Thoracic aorta endothelial cell (primary cell): ENCODE measurements around the gene LRRC49. TPM values are rescaled to one million over a fixed set of nuclear protein-coding genes. Genes with fewer than 3 reads are reported as not detected.

ENCODE experiments used
- total RNA-seq: library from RNA; depleted of rRNA; stranded (reverse); fragments of >200 nt; gene quantifications from 2 replicates; pipeline ENCODE4 v1.2.3, GENCODE V29; 2012

The LRRC49 gene
- 9.7 and 10.0 TPM in 2 replicates for total RNA-seq

GRCh38 chr15:70892002-70892911 is at the start of gene LRRC49, which contains the start of gene THAP10:
LRRC49 (plus strand) TSS chr15:70892826; CDS start chr15:70892895, 69 bp downstream.
THAP10 (minus strand) TSS chr15:70892433; CDS start chr15:70892272, 161 bp downstream.

GRCh38 chr15:70853973-70854665 is 38.5 kb upstream of the LRRC49 start, which contains the start of gene LARP6:
LARP6 (minus strand) TSS chr15:70854157; CDS start chr15:70854088, 69 bp downstream.

Other genes with a start within 250 kb of the LRRC49 start
- gene UACA, start 129.3 kb upstream of the LRRC49 start, total RNA-seq, result 122 and 136 TPM in 2 replicates
- 12.9 and 20.9 TPM in 2 replicates for gene LARP6, start 38.7 kb upstream of the LRRC49 start, total RNA-seq
- 3.2 and 3.9 TPM in 2 replicates for gene THAP10, start 393 bp upstream of the LRRC49 start, total RNA-seq
- 19.3 and 26.1 TPM in 2 replicates for gene THSD4, start 222.6 kb downstream of the LRRC49 start, total RNA-seq